Epithelial cell of prostate (primary cell): Measurements from ENCODE around the gene ASB18.

Experiments
- DNase-seq: peaks from one replicate; pipeline ENCODE4 v3.0.0-alpha.2; 2011; ENCODE audit warnings: low read depth, low spot score
- H3K27ac ChIP-seq: fragments of 450-650 bp; 2 replicates; pipeline ENCODE4 v1.5.1; 2017; ENCODE audit warnings: mild to moderate bottlenecking

Gene ASB18

GRCh38 chr2:236210536-236210935 is 53.7 kb downstream of the ASB18 start:
- no peak for DNase-seq
- no peak overlapping the region for H3K27ac ChIP-seq

- no peak overlapping the region for H3K27ac ChIP-seq
- DNase-seq: no peak
Measured at GRCh38 chr2:236209996-236210395, 54.2 kb downstream of the ASB18 start.

- no peak overlapping the region for H3K27ac ChIP-seq
- no peak for DNase-seq
Measured at GRCh38 chr2:236209535-236209934, 54.7 kb downstream of the ASB18 start.

GRCh38 chr2:236208019-236208926 is 55.9 kb downstream of the ASB18 start:
- DNase-seq: no peak
- no peak overlapping the region for H3K27ac ChIP-seq

GRCh38 chr2:236207472-236207871 is 56.7 kb downstream of the ASB18 start:
- H3K27ac ChIP-seq: no peak overlapping the region
- DNase-seq: no peak

GRCh38 chr2:236205867-236206645 is 58.1 kb downstream of the ASB18 start:
- no peak overlapping the region for H3K27ac ChIP-seq
- DNase-seq: no peak

GRCh38 chr2:236204953-236205352 is 59.3 kb downstream of the ASB18 start:
- DNase-seq: no peak

GRCh38 chr2:236200378-236200777 is 63.8 kb downstream of the ASB18 start:
- no peak overlapping the region for H3K27ac ChIP-seq

More at GRCh38 chr2:236204953-236205352, 59.3 kb downstream of the ASB18 start:
- no peak overlapping the region for H3K27ac ChIP-seq

GRCh38 chr2:236196366-236196765 is 67.8 kb downstream of the ASB18 start:
- DNase-seq: no peak
- H3K27ac ChIP-seq: no peak overlapping the region

More at GRCh38 chr2:236200378-236200777, 63.8 kb downstream of the ASB18 start:
- no peak for DNase-seq

GRCh38 chr2:236195726-236196125 is 68.5 kb downstream of the ASB18 start:
- no peak for DNase-seq
- no peak overlapping the region for H3K27ac ChIP-seq

- no peak for DNase-seq
- H3K27ac ChIP-seq: no peak overlapping the region
Measured at GRCh38 chr2:236194786-236195185, 69.4 kb downstream of the ASB18 start.

- no peak overlapping the region for H3K27ac ChIP-seq
- DNase-seq: no peak
Measured at GRCh38 chr2:236193026-236193425, 71.2 kb downstream of the ASB18 start.

GRCh38 chr2:236190674-236191073 is 73.5 kb downstream of the ASB18 start:
- no peak overlapping the region for H3K27ac ChIP-seq
- DNase-seq: no peak

- no peak for DNase-seq
- no peak overlapping the region for H3K27ac ChIP-seq
Measured at GRCh38 chr2:236184701-236185100, 79.5 kb downstream of the ASB18 start.

- no peak for DNase-seq
- H3K27ac ChIP-seq: peak overlapping the region; percentile 67
Measured at GRCh38 chr2:236180831-236181453, 83.3 kb downstream of the ASB18 start.

GRCh38 chr2:236180076-236180816 is 84.0 kb downstream of the ASB18 start:
- peak overlapping the region; percentile 67 for H3K27ac ChIP-seq
- no peak for DNase-seq

GRCh38 chr2:236179236-236180075 is 84.8 kb downstream of the ASB18 start:
- no peak for DNase-seq
- peak overlapping the region; percentile 67 for H3K27ac ChIP-seq

GRCh38 chr2:236178890-236179235 is 85.3 kb downstream of the ASB18 start:
- peak overlapping the region; percentile 67 for H3K27ac ChIP-seq
- no peak for DNase-seq
